DND-41 (cell line): ENCODE data around the gene RPRM.
"Not testable (repeated sequence)": the region's sequence is repeated elsewhere in the genome, so short reads cannot be mapped to it uniquely, and the experiment has no call there.

Source experiments
- ATAC-seq: fragments of 200-7000 bp; cut with Tn5 transposase; 3 replicates; pipeline ENCODE4 v1.9.1; 2021; ENCODE audit warnings: low read depth; ENCODE audit not compliant: insufficient read depth
- DNase-seq: peaks from one replicate; pipeline ENCODE4 v3.0.0-alpha.2; 2020
- H2AFZ ChIP-seq: 2 replicates; pipeline ENCODE4 v1.6.0; 2012; ENCODE audit warnings: low read depth, low read length
- H3K27ac ChIP-seq: 2 replicates; pipeline ENCODE4 v1.5.1; 2012; ENCODE audit warnings: low read length, inconsistent platforms
- H3K27me3 ChIP-seq: fragments of 200-600 bp; sonication (generic); 2 replicates; pipeline ENCODE4 v1.6.0; 2012; ENCODE audit warnings: low read length, mild to moderate bottlenecking, inconsistent platforms; ENCODE audit not compliant: insufficient read depth, poor library complexity
- H3K36me3 ChIP-seq: 2 replicates; pipeline ENCODE4 v1.5.1; 2012; ENCODE audit warnings: low read length, inconsistent platforms; ENCODE audit not compliant: insufficient read depth
- H3K4me1 ChIP-seq: 2 replicates; pipeline ENCODE4 v1.5.1; 2012; ENCODE audit warnings: mild to moderate bottlenecking, low read length; ENCODE audit not compliant: insufficient read depth
- H3K4me2 ChIP-seq: 2 replicates; pipeline ENCODE4 v1.6.0; 2012; ENCODE audit warnings: mild to moderate bottlenecking, moderate library complexity, low read length, inconsistent platforms; ENCODE audit not compliant: insufficient read depth
- H3K4me3 ChIP-seq, 2 experiments: fragments of 200-600 bp in 1 of 2; shearing (Covaris generic) in 1 of 2; 2 replicates each; pipeline ENCODE4 v1.5.1; 2012 to 2016; ENCODE audit warnings: inconsistent platforms in 2 of 2, low read length in 2 of 2, mild to moderate bottlenecking in 2 of 2, low read depth in 1 of 2, moderate library complexity in 1 of 2
- H3K79me2 ChIP-seq: 2 replicates; pipeline ENCODE4 v1.6.0; 2012; ENCODE audit warnings: low read length, inconsistent platforms; ENCODE audit not compliant: insufficient read depth
- H3K9ac ChIP-seq: 2 replicates; pipeline ENCODE4 v1.6.0; 2012; ENCODE audit warnings: low read depth, mild to moderate bottlenecking, inconsistent platforms, low read length, moderate library complexity
- H3K9me3 ChIP-seq: 2 replicates; pipeline ENCODE4 v1.5.1; 2012; ENCODE audit warnings: low read length, moderate library complexity, mild to moderate bottlenecking, inconsistent platforms; ENCODE audit not compliant: insufficient read depth, severe bottlenecking
- H4K20me1 ChIP-seq: 2 replicates; pipeline ENCODE4 v1.6.0; 2012; ENCODE audit warnings: low read length; ENCODE audit not compliant: insufficient read depth
- EZH2 ChIP-seq: IDR thresholded peaks from 3 replicates; pipeline ENCODE4 v1.6.1; 2012; ENCODE audit warnings: borderline replicate concordance, low read depth, mild to moderate bottlenecking, moderate library complexity, low read length, inconsistent platforms; ENCODE audit not compliant: severe bottlenecking
- TF ChIP-seq, protein P1 (sequence below): IDR thresholded peaks from 2 replicates; pipeline ENCODE4 v1.5.1; 2012; ENCODE audit warnings: borderline replicate concordance, low read length, moderate library complexity, mild to moderate bottlenecking; ENCODE audit not compliant: poor library complexity, severe bottlenecking; ENCODE audit errors: extremely low read depth

RPRM gene

DNA sequence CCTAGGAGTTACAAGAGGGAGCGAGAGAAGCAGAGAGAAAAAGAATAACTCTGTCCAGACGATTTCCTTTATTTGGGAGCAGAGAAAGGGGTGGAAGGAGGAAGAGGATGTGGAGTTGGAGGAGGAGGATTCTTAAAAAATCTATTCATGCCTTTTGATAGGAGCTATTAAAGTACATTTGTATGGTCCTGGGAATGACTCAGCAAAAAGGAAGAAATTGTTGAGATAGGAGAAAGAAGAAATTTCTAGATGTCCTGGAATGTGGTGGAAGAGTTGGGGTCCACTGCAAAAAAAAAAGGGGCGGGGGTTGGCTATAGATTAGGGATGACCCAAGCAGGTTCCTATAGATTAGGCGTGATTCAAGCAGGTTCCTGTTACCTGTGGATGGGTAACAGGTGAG is 32.4 kb upstream of the RPRM start:
- Histone ChIP-seq H3K4me3 (no peak overlapping the region), H3K36me3 (no peaks in the 10 kb centered on the region), H3K27me3 (no peaks in the 10 kb centered on the region), H4K20me1 (no peaks in the 10 kb centered on the region), H2AFZ (no peak overlapping the region), H3K4me1 (no peaks in the 10 kb centered on the region), H3K9ac (no peak overlapping the region), H3K79me2 (no peaks in the 10 kb centered on the region), H3K27ac (no peak overlapping the region), H3K9me3 (peaks cover 9% of the 10 kb centered on the region), H3K4me2 (no peak overlapping the region)
- DNase-seq (no peak), ATAC-seq (no peak)
- TF ChIP-seq, protein P1, sequence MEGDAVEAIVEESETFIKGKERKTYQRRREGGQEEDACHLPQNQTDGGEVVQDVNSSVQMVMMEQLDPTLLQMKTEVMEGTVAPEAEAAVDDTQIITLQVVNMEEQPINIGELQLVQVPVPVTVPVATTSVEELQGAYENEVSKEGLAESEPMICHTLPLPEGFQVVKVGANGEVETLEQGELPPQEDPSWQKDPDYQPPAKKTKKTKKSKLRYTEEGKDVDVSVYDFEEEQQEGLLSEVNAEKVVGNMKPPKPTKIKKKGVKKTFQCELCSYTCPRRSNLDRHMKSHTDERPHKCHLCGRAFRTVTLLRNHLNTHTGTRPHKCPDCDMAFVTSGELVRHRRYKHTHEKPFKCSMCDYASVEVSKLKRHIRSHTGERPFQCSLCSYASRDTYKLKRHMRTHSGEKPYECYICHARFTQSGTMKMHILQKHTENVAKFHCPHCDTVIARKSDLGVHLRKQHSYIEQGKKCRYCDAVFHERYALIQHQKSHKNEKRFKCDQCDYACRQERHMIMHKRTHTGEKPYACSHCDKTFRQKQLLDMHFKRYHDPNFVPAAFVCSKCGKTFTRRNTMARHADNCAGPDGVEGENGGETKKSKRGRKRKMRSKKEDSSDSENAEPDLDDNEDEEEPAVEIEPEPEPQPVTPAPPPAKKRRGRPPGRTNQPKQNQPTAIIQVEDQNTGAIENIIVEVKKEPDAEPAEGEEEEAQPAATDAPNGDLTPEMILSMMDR, result no peak
- TF ChIP-seq EZH2, result no peak

DNA sequence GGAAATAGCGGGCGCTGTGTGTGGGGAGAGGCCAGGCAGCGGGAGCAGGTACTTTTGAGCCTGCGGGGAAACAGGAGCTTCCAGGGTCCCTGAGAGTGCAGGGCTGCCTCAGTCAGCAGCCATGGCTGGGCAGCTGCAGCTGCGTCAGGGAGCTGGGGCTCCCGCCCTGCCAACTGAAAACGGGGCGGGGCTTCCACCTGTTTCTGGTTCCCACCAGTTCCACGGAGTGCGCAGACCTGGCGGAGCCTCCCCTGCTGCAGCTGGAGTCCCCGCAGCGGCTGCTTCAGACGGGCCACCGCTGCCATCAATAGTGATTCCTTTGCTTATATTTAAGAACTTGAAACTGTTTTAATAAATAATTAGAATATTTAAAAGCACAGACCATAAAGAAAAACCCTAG is 30.6 kb upstream of the RPRM start:
- H3K27ac ChIP-seq, result no peak overlapping the region
- no peak overlapping the region for H3K4me2 ChIP-seq
- H4K20me1 ChIP-seq, result no peaks in the 10 kb centered on the region
- ATAC-seq (no peak), DNase-seq (no peak)
- no peak overlapping the region for H3K9ac ChIP-seq
- peaks cover 9% of the 10 kb centered on the region for H3K9me3 ChIP-seq
- no peaks in the 10 kb centered on the region for H3K79me2 ChIP-seq
- TF ChIP-seq, protein P1, result no peak
- TF ChIP-seq EZH2, result no peak
- no peak overlapping the region for H2AFZ ChIP-seq
- no peaks in the 10 kb centered on the region for H3K4me1 ChIP-seq
- H3K36me3 ChIP-seq, result no peaks in the 10 kb centered on the region
- H3K4me3 ChIP-seq, result no peak overlapping the region
- H3K27me3 ChIP-seq, result no peaks in the 10 kb centered on the region

DNA sequence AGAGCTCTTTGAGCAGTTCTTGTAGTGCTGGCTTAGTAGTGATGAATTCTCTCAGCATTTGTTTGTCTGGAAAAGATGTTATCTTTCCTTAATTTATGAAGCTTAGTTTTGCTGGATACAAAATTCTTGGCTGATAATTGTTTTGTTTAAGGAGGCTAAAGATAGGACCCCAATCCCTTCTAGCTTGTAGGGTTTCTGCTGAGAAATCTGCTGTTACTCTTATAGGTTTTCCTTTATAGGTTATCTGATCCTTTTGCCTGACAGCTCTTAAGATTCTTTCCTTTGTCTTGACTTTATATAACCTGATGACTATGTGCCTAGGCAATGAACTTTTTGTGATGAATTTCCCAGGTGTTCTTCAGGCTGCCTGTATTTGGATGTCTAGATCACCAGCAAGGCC is 27.9 kb upstream of the RPRM start:
- not testable (repeated sequence) for H3K27me3 ChIP-seq, H3K79me2 ChIP-seq, H4K20me1 ChIP-seq, H3K9ac ChIP-seq, H3K4me1 ChIP-seq, DNase-seq, H3K4me2 ChIP-seq, ATAC-seq, H3K4me3 ChIP-seq, H3K27ac ChIP-seq, H3K9me3 ChIP-seq, H3K36me3 ChIP-seq, H2AFZ ChIP-seq

DNA sequence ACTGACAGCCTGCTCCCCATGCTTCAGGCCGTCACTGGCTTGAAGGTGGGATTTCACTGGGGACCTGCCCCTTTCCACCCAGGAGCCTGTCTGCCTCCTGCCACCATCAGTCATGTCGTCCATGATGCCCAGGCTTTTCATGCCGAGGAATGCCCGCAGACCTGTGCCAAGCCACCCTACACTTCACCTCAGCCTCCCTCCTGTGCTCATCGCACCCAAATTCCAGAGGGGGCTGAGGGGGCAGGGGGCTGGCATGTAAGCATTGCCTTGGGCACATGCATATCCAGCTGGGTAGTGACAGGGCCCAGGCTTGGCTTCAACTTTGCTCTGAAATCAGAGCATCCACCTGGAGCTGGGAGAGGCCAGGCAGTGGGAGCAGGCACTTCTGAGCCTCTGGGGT is 20.9 kb upstream of the RPRM start:
- TF ChIP-seq EZH2, result no peak
- TF ChIP-seq, protein P1, result no peak
- no peak overlapping the region for H2AFZ ChIP-seq
- H3K4me1 ChIP-seq, result no peaks in the 10 kb centered on the region
- no peak for ATAC-seq
- H3K27me3 ChIP-seq, result no peaks in the 10 kb centered on the region
- H3K4me2 ChIP-seq, result no peak overlapping the region
- H3K79me2 ChIP-seq, result no peaks in the 10 kb centered on the region
- H3K9me3 ChIP-seq, result no peaks in the 10 kb centered on the region
- H4K20me1 ChIP-seq, result no peaks in the 10 kb centered on the region
- H3K4me3 ChIP-seq, result no peak overlapping the region
- H3K36me3 ChIP-seq, result no peaks in the 10 kb centered on the region
- H3K27ac ChIP-seq, result no peak overlapping the region
- no peak overlapping the region for H3K9ac ChIP-seq
- DNase-seq, result no peak
